H1 (cell line): ENCODE measurements around the gene SERINC4. TPM values are rescaled to one million over a fixed set of nuclear protein-coding genes. Genes with fewer than 3 reads are reported as not detected.
"Not testable (repeated sequence)": the region's sequence is repeated elsewhere in the genome, so short reads cannot be mapped to it uniquely, and the experiment has no call there.

Experiments used
- CTCF ChIA-PET: fragments of 300-600 bp; sonication (Branson Sonifier 250); formaldehyde crosslinking; loops from one replicate; lab custom pipeline; 2021; ENCODE audit not compliant: partially characterized antibody; lab: Charles Lee
- POLR2A ChIA-PET: fragments of 300-600 bp; sonication (Branson Sonifier 250); formaldehyde crosslinking; loops from one replicate; lab custom pipeline; 2021; ENCODE audit warnings: inconsistent platforms; ENCODE audit not compliant: partially characterized antibody; lab: Charles Lee
- DNase-seq, 2 experiments: peaks; one replicate each; pipeline versions ENCODE4 v3.0.0 to v3.0.0-alpha.2; 2010 to 2022; ENCODE audit warnings: low spot score in 2 of 2, low read depth in 1 of 2, mixed read lengths in 1 of 2
- FAIRE-seq: peaks from 2 replicates; lab custom pipeline; 2011; peaks lifted over from hg19 to GRCh38; lab: Jason Lieb, UNC
- H2AFZ ChIP-seq: 2 replicates; pipeline ENCODE4 v1.8.1; 2012; ENCODE audit warnings: low read length, inconsistent platforms
- H2AK5ac ChIP-seq: 2 replicates; pipeline ENCODE4 v1.6.1; 2013; ENCODE audit warnings: low read depth, low read length
- H2BK120ac ChIP-seq: replicated peaks from 2 replicates; pipeline ENCODE3; 2013; ENCODE audit warnings: low read depth, low read length, inconsistent platforms
- H2BK12ac ChIP-seq: 2 replicates; pipeline ENCODE4 v1.6.1; 2013; ENCODE audit warnings: low read depth, low read length
- H2BK15ac ChIP-seq: 2 replicates; pipeline ENCODE4 v1.6.1; 2013; ENCODE audit warnings: low read length
- H2BK20ac ChIP-seq: 2 replicates; pipeline ENCODE4 v1.6.1; 2013; ENCODE audit warnings: low read length
- H2BK5ac ChIP-seq: 2 replicates; pipeline ENCODE4 v1.6.1; 2013; ENCODE audit warnings: low read depth, low read length
- H3K14ac ChIP-seq: 2 replicates; pipeline ENCODE4 v1.6.1; 2013; ENCODE audit warnings: inconsistent platforms; ENCODE audit not compliant: insufficient read length
- H3K18ac ChIP-seq: 2 replicates; pipeline ENCODE4 v1.6.1; 2013; ENCODE audit warnings: low read length; ENCODE audit errors: extremely low read depth
- H3K23ac ChIP-seq: 2 replicates; pipeline ENCODE4 v1.6.1; 2013; ENCODE audit warnings: inconsistent platforms; ENCODE audit not compliant: insufficient read length
- H3K23me2 ChIP-seq: 2 replicates; pipeline ENCODE4 v1.6.1; 2013; ENCODE audit warnings: low read depth, low read length
- H3K27ac ChIP-seq: 2 replicates; pipeline ENCODE4 v1.6.1; 2011; ENCODE audit warnings: low read depth, low read length, inconsistent platforms
- H3K27me3 ChIP-seq, 4 experiments: replicated peaks in 1 of 4; 1 replicate in 1 of 4; 2 replicates in 3 of 4; pipeline versions ENCODE4 v1.6.1 to v1.8.1; 2011 to 2013; ENCODE audit warnings: low read length in 3 of 4, mild to moderate bottlenecking in 3 of 4, inconsistent platforms in 2 of 4, mixed read lengths in 2 of 4, moderate library complexity in 1 of 4; ENCODE audit not compliant: control insufficient read depth in 3 of 4, insufficient read depth in 3 of 4; ENCODE audit errors: extremely low read depth in 1 of 4
- H3K36me3 ChIP-seq, 4 experiments: 2 replicates each; pipeline versions ENCODE4 v1.6.1 to v1.8.1; 2011 to 2013; ENCODE audit warnings: mild to moderate bottlenecking in 4 of 4, low read length in 3 of 4, moderate library complexity in 2 of 4, control low read depth in 1 of 4, inconsistent platforms in 1 of 4; ENCODE audit not compliant: insufficient read depth in 4 of 4, control insufficient read depth in 2 of 4
- H3K4ac ChIP-seq: replicated peaks from 2 replicates; pipeline ENCODE3; 2013; ENCODE audit warnings: low read length, low read depth, mixed read lengths, inconsistent platforms; ENCODE audit not compliant: insufficient read length
- H3K4me1 ChIP-seq, 4 experiments: replicated peaks in 1 of 4; 1 replicate in 1 of 4; 2 replicates in 3 of 4; pipeline versions ENCODE4 v1.6.1 to v1.8.1; 2011 to 2013; ENCODE audit warnings: low read length in 3 of 4, inconsistent platforms in 2 of 4, mixed read lengths in 1 of 4; ENCODE audit not compliant: insufficient read depth in 4 of 4, control insufficient read depth in 3 of 4
- H3K4me2 ChIP-seq, 2 experiments: 2 replicates each; pipeline versions ENCODE4 v1.6.1 to v1.8.1; 2011 to 2013; ENCODE audit warnings: low read depth in 2 of 2, low read length in 2 of 2, control low read depth in 1 of 2, inconsistent platforms in 1 of 2, mild to moderate bottlenecking in 1 of 2; ENCODE audit not compliant: insufficient read depth in 1 of 2
- H3K4me3 ChIP-seq, 4 experiments: fragments of 200-600, 300-600 bp in 1 of 4; sonication (generic), shearing (Covaris generic), sonication (Bioruptor Twin) in 1 of 4; 2 replicates each; pipeline versions ENCODE4 v1.5.1 to v1.8.1; 2011 to 2016; ENCODE audit warnings: low read length in 4 of 4, low read depth in 3 of 4, control low read depth in 2 of 4, inconsistent platforms in 2 of 4, mild to moderate bottlenecking in 2 of 4, mixed read lengths in 1 of 4, moderate library complexity in 1 of 4; ENCODE audit not compliant: insufficient read depth in 2 of 4; ENCODE audit errors: extremely low read depth in 1 of 4
- H3K56ac ChIP-seq: replicated peaks from 2 replicates; pipeline ENCODE3; 2013; ENCODE audit warnings: low read depth, mild to moderate bottlenecking, mixed read lengths, low read length, inconsistent platforms; ENCODE audit not compliant: insufficient read length
- H3K79me1 ChIP-seq: 2 replicates; pipeline ENCODE4 v1.6.1; 2013; ENCODE audit warnings: low read depth, low read length, control low read depth
- H3K79me2 ChIP-seq, 2 experiments: 2 replicates each; pipeline versions ENCODE4 v1.6.1 to v1.8.1; 2012 to 2013; ENCODE audit warnings: low read length in 2 of 2, mild to moderate bottlenecking in 2 of 2, inconsistent platforms in 1 of 2; ENCODE audit not compliant: insufficient read depth in 2 of 2, control insufficient read depth in 1 of 2
- H3K9ac ChIP-seq, 4 experiments: replicated peaks in 1 of 4; 1 replicate in 1 of 4; 2 replicates in 3 of 4; pipeline versions ENCODE4 v1.6.1 to v1.8.1; 2011 to 2013; ENCODE audit warnings: low read depth in 3 of 4, low read length in 3 of 4, control low read depth in 2 of 4, mild to moderate bottlenecking in 2 of 4, moderate library complexity in 2 of 4, inconsistent platforms in 1 of 4; ENCODE audit errors: extremely low read depth in 1 of 4
- H3K9me3 ChIP-seq, 2 experiments: 2 replicates each; pipeline versions ENCODE4 v1.6.1 to v1.8.1; 2012 to 2013; ENCODE audit warnings: mild to moderate bottlenecking in 2 of 2, moderate library complexity in 2 of 2, control low read depth in 1 of 2, inconsistent platforms in 1 of 2, low read depth in 1 of 2, low read length in 1 of 2, mixed read lengths in 1 of 2; ENCODE audit not compliant: insufficient read depth in 2 of 2
- H4K20me1 ChIP-seq, 2 experiments: replicated peaks in 1 of 2; 2 replicates each; pipeline versions ENCODE3 to v1.8.1; 2011 to 2013; ENCODE audit warnings: inconsistent platforms in 2 of 2, low read length in 2 of 2, mild to moderate bottlenecking in 1 of 2; ENCODE audit not compliant: insufficient read depth in 2 of 2, control insufficient read depth in 1 of 2
- H4K5ac ChIP-seq: 2 replicates; pipeline ENCODE4 v1.6.1; 2013; ENCODE audit warnings: low read length, low read depth, mixed read lengths, inconsistent platforms; ENCODE audit not compliant: insufficient read length
- H4K8ac ChIP-seq: 2 replicates; pipeline ENCODE4 v1.8.0; 2013; ENCODE audit warnings: mild to moderate bottlenecking, moderate library complexity, low read length, inconsistent platforms; ENCODE audit not compliant: insufficient read depth; ENCODE audit errors: extremely low read depth
- H4K91ac ChIP-seq: replicated peaks from 2 replicates; pipeline ENCODE3; 2013; ENCODE audit warnings: low read length, mixed read lengths, inconsistent platforms; ENCODE audit not compliant: insufficient read length
- WGBS, 2 experiments: shearing (Covaris generic) in 1 of 2; methylation state at CpG; one replicate each; pipeline versions ENCODE4 v1.1.6 to v1.1.7; 2013 to 2015; ENCODE audit warnings: low lambda C conversion rate in 2 of 2, mixed read lengths in 2 of 2, inconsistent platforms in 1 of 2, low coverage in 1 of 2, missing lambda C conversion rate in 1 of 2; ENCODE audit not compliant: insufficient replicate concordance in 2 of 2, insufficient coverage in 1 of 2, insufficient read length in 1 of 2; ENCODE audit errors: extremely low coverage in 1 of 2, missing lambda C conversion rate in 1 of 2; 5-methylcytosine and 5-hydroxymethylcytosine counted together
- polyA plus RNA-seq, 7 experiments: library from polyadenylated mRNA; depleted of rRNA in 3 of 7; stranded (reverse) in 5 of 7; unstranded in 2 of 7; fragments of >200 nt in 5 of 7; fragments of 200-250 nt in 2 of 7; gene quantifications; 1 replicate in 5 of 7; 2 replicates in 1 of 7; 4 replicates in 1 of 7; pipeline versions ENCODE4 v1.2.1 to v1.2.3, GENCODE V29; 2011 to 2013; ENCODE audit warnings: missing spikeins in 2 of 7, mixed read lengths in 2 of 7
- total RNA-seq: library from RNA; stranded (reverse); fragmentation: NEBNext Ultra II Directional; extraction: Animal tissue kit (Norgen Biotek cat#: 25700); gene quantifications from 2 replicates; pipeline ENCODE4 v1.2.1, GENCODE V29; 2021

SERINC4 gene
- total and polyA plus RNA-seq, 2 of the 8 experiments (the other 6 are each of a cell fraction or from before 2014, with no cell fraction given) = 0.08 TPM; not detected in 1

GRCh38 chr15:43830691-43831275 lies 30.8 kb upstream of the SERINC4 start:
- H3K23ac ChIP-seq, H2BK20ac ChIP-seq, H3K36me3 ChIP-seq, H2AFZ ChIP-seq, H4K8ac ChIP-seq, H3K18ac ChIP-seq, H3K14ac ChIP-seq, H2BK12ac ChIP-seq, H4K91ac ChIP-seq, H4K20me1 ChIP-seq, H2BK5ac ChIP-seq, H3K56ac ChIP-seq, H3K27me3 ChIP-seq, H3K79me2 ChIP-seq, H3K4me2 ChIP-seq, H4K5ac ChIP-seq, H3K23me2 ChIP-seq, H2BK15ac ChIP-seq, H3K4me1 ChIP-seq, H2BK120ac ChIP-seq, H2AK5ac ChIP-seq, H3K79me1 ChIP-seq, H3K27ac ChIP-seq, H3K9me3 ChIP-seq, DNase-seq, FAIRE-seq, H3K4me3 ChIP-seq, H3K9ac ChIP-seq, H3K4ac ChIP-seq: not testable (repeated sequence)
- ChIA-PET CTCF (interaction anchor here (1.2 kb wide), 1 partner anchor 316 kb away, joined by 3 read pairs; no protein-coding TSS in a partner anchor), POLR2A (interaction anchor here (0.7 to 1.3 kb wide), 4 partner anchors 10 to 54 kb away, joined by 3 to 4 read pairs (median 4); no protein-coding TSS in a partner anchor)
- WGBS, 2 experiments = 91% methylated on average over 9 of the region's 9 CpGs; no CpG with 5 or more reads in 1 of the 2 experiments
